Epithelial cell of umbilical artery (primary cell): Measurements from ENCODE around the gene TMIE. TPM values are rescaled to one million over a fixed set of nuclear protein-coding genes. Genes with fewer than 3 reads are reported as not detected.

Experiments used
- total RNA-seq: library from RNA; depleted of rRNA; stranded (reverse); fragments of >200 nt; gene quantifications from 2 replicates; pipeline ENCODE4 v1.2.3, GENCODE V29; 2014

TMIE gene
- total RNA-seq = under 0.01 and 0.15 TPM in 2 replicates

GRCh38 chr3:46701181-46701939 is at the start of gene TMIE:
Gene TMIE (plus strand): TSS chr3:46701392. CDS start chr3:46701488, 96 bp downstream.

GRCh38 chr3:46693038-46693891 is 7.9 kb upstream of the TMIE start, which contains the start of gene ALS2CL:
Gene ALS2CL (minus strand): TSS chr3:46693679. CDS start chr3:46689440, 4,239 bp downstream.

GRCh38 chr3:46717447-46718231 is 16.4 kb downstream of the TMIE start, which contains the start of gene PRSS50:
Gene PRSS50 (minus strand): TSS chr3:46717869. CDS start chr3:46717824, 45 bp downstream.

Other genes with a start within 250 kb of the TMIE start
- gene LTF, start 236.5 kb upstream of the TMIE start, total RNA-seq = not detected in 2 replicates
- gene RTP3, start 203.4 kb upstream of the TMIE start, total RNA-seq = not detected in 2 replicates
- 0.15 TPM in 1 of 2 replicates, not detected in the other for gene LRRC2, start 135.1 kb upstream of the TMIE start, total RNA-seq
- gene FAM240A, start 88.9 kb upstream of the TMIE start, total RNA-seq = not detected in 2 replicates
- gene ALS2CL, start 7.7 kb upstream of the TMIE start, total RNA-seq = 3.9 and 7.0 TPM in 2 replicates
- not detected in 2 replicates for gene PRSS50, start 16.5 kb downstream of the TMIE start, total RNA-seq
- gene MYL3, start 162.1 kb downstream of the TMIE start, total RNA-seq = not detected in 2 replicates
- gene PTH1R, start 176.3 kb downstream of the TMIE start, total RNA-seq = 0.97 and 1.5 TPM in 2 replicates